GM12892 (cell line): ENCODE data around the gene RCL1.

ENCODE experiments used
- POLR2A ChIP-seq: IDR thresholded peaks from 2 replicates; pipeline ENCODE4 v1.6.1; 2011; ENCODE audit warnings: low read depth, low read length, control low read depth
- POLR2AphosphoS5 ChIP-seq: IDR thresholded peaks from 2 replicates; pipeline ENCODE4 v1.6.1; 2011; ENCODE audit warnings: low read depth, low read length, control low read depth
- TAF1 ChIP-seq: IDR thresholded peaks from 2 replicates; pipeline ENCODE4 v1.6.1; 2011; ENCODE audit warnings: low read depth, mild to moderate bottlenecking, control low read depth, low read length, borderline replicate concordance

GRCh38 chr9:4755026-4755609 is 37.6 kb upstream of the RCL1 start:
- TF ChIP-seq POLR2A: no peak
- TF ChIP-seq TAF1: no peak
- TF ChIP-seq POLR2AphosphoS5: no peak
